ENCODE results near the gene NAT9.

Gene NAT9

DNA sequence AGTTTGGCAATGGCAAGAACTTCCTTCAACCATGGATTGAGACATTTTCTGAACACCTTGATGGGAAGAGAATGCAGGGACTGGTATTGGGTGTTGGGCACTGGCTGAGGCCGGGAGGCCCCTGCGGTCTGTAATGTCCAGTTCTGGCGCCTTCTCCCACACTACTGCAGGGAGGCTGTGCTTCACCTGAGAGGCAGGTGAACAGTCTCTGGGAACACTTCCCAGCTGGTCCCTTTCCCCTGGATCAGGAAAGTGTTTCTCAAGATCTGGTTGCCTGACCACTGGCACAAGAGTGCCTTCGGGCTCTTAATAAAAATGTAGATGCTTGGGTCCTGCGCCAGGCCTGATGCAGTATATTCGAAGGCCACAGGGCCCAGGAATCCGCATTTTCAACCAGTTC lies 28.5 kb upstream of the NAT9 start:
- no peak for DNase-seq

DNA sequence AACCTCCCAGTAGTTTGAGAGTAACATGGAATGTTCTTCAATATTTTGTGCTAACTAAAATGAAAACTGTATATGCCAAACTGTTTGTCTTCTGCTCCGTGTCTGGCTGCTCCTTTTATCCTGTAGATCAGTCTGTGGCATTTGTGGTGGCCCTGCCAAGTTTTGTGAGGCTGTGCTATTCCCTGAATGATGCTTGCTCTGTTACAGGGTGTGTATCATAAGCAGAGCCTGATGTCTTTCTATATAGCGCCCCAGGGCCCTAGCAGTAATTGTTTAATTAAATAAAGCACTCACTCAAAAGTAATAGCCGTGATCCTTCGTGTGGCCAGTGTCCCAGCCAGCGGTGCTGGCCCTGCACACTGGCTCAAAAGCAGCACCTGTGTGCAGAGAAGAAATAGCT lies 27.8 kb upstream of the NAT9 start:
- DNase-seq, result no peak

DNA sequence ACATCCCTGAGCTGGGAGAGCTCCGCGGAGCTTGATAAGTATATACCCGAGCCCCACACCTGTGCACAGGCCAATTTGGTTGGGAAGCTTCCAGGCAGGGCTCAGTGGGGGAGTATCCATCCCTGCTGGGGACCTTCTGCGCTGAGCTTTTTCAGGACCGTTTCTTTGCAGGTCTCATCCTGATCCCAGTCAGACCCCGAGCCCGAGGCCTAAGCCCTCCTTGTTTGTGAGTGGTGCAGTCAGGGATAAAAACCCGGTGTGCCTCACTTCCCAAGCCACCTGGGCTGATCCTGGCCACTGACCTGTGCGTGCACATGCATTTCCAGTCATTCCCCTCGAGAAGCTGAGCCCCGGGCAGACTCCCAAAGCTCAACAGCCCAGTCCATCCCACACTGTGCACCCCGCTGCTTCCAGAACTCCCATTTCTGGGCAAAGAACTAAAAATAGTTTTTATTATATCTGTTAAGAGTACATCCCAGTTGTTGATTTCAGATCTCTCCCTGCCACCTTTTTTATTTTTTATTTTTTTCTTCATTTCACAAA lies 27.3 kb upstream of the NAT9 start:
- DNase-seq, result no peak

DNA sequence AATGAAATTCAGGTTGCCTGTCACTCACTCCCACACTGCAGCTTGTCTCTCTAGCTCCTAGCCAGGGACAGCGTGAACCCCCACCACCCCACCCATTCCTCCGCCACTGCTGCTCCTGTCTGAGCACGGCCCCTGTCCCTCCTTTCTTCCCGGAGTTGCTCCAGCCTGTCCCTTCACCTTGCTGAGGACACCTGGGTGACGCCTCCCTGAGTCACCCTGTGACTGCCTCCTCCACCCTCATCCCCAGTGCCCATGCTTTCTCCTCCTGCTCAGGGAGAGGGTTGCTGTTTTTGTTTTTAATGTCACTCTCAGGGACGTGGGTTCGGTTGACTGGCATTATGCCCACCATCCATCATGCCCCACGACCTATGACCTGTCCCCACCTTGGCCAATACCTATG lies 25.8 kb upstream of the NAT9 start:
- DNase-seq, result no peak

GRCh38 chr17:74800531-74800930 lies 24.4 kb upstream of the NAT9 start:
- DNase-seq, result no peak

DNA sequence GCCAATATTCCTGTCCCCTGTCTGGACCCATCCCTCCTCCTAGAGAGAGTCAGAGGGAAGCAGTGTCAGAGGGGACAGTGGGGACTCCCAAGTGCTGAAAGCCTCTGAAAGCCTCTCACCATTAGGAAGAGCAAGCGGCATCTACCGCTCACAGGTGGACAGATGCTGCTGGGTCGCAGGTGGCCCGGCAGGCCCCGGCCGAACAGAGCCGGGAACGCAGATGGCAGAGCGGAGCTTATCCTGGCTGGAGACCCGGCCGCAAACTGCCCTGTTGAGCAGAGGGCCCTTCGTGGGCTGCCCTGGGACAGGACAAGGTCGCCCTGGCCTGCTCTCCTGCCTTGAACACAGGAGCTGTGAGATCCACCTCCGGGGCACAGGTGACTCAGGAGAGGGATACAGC lies 23.0 kb upstream of the NAT9 start:
- no peak for DNase-seq

GRCh38 chr17:74798239-74798707 lies 22.1 kb upstream of the NAT9 start:
- DNase-seq, result no peak

GRCh38 chr17:74797824-74798223 lies 21.7 kb upstream of the NAT9 start:
- DNase-seq, result no peak

- no peak for DNase-seq
These were observed 20.7 kb upstream of the NAT9 start for GRCh38 chr17:74796866-74797265.

DNA sequence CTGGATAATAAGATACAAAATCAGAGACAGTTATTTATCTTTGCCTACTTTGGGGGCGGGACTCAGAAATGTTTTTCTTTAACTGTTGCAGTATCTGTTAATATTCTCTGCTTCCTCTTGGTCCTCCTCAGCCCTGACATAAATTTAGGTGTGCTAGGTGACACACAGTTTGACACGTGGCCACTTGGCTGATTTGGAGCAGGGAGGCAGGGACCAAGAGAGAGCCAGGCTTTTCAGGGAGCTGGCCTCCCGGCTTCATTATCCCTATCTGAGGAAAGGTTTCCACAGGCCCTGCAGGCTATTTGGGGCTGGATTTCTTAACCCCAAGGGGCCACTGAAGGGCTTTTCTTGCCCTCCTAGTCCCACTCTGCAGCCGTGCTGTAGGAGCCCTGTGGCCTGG lies 20.1 kb upstream of the NAT9 start:
- no peak for DNase-seq

DNA sequence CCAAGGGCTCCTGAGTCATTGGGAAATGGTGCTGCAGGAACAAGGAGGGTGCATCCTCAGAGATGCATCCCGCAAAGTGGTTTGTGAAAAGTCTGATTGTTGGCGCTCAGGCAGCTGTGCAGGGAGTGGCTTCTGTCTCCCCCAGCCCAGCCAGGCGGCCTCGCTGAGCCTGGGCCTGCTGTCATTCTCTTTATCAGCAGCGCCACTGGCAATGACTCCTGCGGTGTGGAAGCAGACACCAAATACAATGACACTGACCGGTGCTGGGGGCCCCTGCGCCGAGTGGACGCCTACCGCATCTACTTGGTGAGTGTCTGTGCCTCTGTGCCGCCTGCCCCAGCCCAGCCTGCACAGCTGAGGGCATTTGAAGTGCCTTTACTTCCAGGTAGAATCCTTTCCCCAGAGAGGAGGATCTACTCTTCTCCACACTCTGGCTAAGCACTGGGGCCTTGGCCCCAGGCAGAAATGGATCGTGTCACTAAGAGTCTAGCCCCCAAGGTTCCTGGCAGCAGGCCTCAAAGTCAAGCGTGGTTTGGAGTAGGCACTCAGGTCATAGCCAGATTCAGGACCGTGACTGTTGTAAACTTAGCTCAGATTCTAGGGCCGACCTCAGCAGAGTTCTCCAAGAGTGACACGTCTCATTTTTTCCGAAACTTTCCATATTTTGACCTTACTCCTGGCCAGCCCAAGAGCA lies 19.3 kb upstream of the NAT9 start:
- DNase-seq, result no peak

DNA sequence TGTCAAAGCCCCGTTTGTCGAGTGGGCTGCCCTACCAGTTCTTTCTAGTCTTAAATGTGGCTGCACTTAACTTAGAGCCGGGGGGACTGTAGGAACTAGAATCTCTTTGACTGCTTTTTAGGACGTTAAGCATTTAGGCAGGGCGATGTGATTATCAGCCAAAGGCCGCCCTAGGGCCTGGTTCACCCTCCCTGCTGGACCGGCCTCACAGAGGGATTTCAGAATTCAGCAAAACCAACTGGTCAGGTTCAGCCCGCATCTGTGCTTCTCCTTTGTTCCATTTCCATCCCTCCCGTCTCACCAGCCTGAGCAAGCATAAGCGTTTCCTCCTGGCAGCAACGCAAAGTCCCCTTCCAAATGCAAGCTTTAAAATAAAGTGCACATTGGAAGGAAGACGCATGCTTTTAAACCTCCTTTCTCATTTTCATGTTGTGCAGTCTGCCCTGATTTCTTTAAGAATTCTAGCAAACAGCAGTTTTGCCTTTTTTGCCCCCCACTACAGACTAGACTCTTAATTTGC lies 16.5 kb upstream of the NAT9 start:
- no peak for DNase-seq

DNA sequence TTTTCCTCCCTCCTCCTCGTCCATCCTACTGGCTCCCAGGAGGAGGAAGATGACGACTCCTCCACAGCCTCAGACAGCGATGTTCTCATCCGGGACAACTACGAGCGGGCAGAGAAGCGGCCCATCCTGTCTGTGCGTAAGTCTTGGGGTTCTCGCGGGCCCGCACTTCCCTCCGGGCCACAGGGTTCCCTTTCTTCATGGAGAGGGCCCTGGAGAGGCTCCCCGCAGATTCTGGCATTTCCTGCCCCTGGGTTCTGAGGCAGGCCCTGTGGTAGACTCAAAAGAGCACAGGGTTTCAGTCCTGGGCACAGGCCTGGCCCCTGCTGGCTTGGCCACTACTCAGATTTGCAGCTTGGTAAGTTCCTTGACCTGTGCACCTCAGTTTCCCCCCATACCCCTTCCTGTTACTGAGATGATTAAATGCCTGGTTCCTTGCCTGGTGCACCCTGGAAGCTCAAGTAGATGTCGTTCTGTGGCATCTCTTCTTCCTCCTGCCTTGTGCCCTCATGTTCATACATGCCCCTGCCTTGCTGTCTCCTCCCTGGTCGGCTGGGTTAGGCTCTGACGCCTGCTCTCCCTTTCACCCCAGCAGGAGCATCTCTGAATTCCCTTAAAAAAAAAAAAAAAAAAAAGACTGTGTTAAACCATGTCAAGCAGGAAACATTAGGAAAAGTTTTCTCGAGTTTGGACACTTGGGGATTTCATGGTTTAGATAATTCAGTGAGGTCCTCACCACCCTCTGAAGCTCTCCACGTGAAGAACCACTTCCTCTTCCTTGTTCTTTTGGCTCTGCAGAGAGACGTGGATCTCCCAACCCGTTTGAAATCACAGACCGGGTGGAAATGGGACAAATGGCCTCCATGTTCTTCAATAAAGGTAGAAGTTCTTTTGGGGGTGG lies 14.3 kb upstream of the NAT9 start:
- no peak for DNase-seq

- no peak for DNase-seq
These were observed 10.4 kb upstream of the NAT9 start for GRCh38 chr17:74786431-74787055.

DNA sequence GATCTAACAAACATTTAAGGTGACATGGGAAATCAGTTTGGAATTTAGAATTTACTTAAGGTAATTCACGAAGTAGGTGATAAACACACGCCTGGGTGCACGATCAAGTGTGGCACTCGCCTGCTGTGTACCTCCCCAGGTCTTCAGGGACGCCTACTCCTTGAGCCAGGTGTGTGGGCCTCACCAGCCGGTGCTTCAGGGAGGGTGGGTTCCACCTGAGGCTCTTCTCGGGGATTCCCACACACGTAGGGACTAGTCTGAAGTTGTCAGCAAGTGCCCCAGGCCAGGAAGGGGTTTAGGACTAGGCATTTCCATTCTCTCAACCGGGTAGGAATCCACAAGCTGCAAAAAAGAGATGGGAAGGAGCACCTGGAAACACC lies 9.8 kb upstream of the NAT9 start:
- DNase-seq, result no peak

DNA sequence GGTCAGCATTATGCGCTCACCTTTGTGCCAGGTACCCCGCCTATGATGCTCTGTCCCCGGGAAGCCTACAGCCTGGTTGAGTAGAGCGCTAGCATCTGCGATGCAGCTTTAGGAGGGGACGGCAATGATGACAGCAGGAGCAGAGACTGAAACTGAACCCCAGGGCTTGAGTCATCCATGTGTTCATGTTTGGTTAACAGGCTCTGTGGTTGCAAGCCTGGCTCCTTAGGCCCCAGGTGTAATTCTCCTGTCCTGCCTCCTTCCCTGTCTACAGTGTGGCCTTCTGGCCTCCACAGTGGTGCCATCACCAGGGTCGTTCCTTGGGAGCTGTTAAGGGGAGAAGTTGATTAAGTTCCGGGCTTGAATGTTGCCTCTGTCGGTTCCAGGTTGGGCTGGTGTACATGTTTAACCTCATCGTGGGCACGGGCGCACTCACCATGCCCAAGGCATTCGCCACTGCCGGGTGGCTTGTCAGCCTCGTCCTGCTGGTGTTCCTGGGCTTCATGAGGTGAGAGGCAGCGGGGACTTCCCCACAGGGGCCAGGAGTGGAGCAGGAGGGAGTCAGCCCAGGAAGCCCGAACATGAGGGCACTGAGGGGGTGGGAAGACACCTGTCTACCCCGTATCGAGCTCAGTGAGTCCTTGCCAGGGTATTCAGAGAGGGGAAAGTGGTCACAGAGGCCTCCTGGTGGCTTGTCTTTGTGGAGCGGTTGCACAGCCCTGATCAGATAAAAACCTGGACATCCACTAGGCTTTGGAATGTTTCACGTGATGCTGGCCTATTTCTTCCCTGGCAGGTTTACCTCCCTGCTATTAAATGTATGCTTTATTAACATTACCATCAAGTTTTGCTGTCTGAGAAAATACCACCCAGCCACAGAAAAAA lies 9.2 kb upstream of the NAT9 start:
- DNase-seq, result no peak

DNA sequence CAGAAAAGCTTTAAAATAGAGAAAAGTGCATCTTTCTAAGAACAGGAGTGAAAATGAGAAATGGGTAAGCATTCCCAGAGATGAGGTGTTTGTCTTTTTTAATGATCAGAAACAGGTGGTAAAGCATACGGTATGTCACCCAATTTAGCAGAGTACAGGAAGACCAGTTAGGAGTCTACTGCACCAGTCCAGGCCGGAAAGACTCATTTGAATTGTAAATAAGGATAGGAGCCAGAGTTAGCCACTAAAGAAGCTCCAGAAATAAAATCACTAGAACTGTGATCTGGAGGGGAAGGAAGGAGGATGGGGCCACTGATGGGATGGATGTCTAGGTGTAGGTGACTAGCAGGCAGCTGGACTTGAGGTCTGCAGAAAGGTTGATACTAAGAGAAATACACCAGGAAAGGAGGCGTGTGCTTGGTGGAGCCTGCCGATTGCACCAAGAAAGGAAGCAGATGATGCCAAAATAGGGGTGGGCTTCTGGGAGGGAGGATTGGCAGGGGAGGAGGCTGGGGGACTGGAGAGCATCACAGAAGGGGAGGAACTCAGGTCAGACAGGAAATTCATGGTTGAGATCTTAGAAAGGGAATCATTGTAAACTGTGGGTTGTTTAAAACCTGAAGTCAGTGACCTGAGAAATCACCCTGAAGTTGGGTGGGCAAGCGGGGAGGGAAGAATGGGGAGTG lies 8.1 kb upstream of the NAT9 start:
- no peak for DNase-seq

DNA sequence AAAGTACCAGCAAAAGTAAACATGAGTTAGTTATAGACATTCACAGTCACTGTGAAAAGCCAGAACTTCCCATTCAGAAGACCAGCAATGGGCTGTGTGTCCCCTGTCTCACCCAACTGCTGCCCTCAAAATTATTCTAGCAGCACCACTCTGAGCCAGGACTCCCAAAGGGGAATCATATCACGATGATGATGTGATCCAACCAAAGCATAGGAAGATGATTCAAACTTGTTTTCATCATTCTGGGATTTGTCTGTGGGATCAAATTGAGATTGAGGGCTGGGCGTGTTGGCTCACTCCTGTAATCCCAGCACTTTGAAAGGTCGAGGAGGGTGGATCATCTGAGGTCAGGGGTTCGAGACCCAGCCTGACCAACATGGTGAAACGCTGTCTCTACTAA lies 6.4 kb upstream of the NAT9 start:
- DNase-seq, result no peak

DNA sequence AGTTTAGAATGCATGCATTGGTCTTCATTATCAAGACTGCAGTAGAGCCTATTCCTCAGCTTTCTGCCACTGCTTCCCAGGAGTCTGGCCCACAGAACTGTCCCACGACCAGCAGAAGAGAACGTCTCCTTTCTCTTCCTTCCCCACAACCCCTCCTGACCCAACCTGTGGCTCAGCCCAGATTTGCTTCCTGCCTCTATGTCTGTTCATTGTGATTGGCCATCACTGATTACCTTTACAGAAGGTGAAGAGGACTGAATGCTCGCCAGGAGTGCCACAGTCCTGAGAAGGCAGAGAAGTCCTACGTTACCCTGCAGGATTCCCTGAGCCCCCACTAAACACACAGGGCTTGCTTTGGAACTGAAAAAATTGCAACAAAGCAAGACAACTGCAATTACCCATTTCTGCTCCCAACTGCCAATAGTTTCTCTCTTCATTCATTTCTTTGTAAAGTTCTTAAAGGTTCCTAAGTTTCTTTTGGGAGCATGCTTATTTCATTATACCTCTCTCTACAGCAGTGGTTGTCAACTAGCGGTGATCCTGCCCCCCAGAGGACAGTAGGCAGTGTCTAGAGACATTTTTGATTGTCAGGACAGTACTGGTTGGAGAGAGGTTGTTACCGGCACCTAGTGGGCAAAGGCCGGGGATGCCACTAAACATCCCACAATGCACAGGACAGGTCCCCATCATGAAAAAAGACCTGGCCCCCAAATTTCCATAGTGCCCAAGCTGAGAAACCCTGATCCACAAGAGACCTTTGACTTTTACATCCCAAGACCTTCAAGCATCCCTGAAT lies 4.5 kb upstream of the NAT9 start:
- DNase-seq, result no peak

GRCh38 chr17:74779948-74780400 lies 3.8 kb upstream of the NAT9 start:
- no peak for DNase-seq

GRCh38 chr17:74779501-74779900 lies 3.4 kb upstream of the NAT9 start:
- no peak for DNase-seq
